HepG2 (cell line): ENCODE results near the gene SELENOS. TPM values are rescaled to one million over a fixed set of nuclear protein-coding genes. Genes with fewer than 3 reads are reported as not detected.
A peak's percentile ranks its signal among the peaks of the same experiment; 100 is the strongest.

Source experiments
- ATAC-seq: fragments of 200-7000 bp; cut with Tn5 transposase; 3 replicates; pipeline ENCODE4 v1.9.1; 2020; ENCODE audit warnings: mild to moderate bottlenecking, moderate library complexity
- BruUV-seq: library from RNA; stranded (reverse); fragments of 400-500 nt; replicated peaks from 2 replicates; lab custom pipeline; 2021; lab: Mats Ljungman, UMichigan
- CTCF ChIA-PET: fragments of 300-600 bp; formaldehyde crosslinking; extraction: SDS; loops from one replicate; lab custom pipeline; 2021; ENCODE audit warnings: low total read pairs, inconsistent platforms, low intra/inter-chr PET ratio; lab: Yijun Ruan, JAX
- POLR2A ChIA-PET: fragments of 350-600 bp; sonication (Branson Sonifier 250); formaldehyde crosslinking; loops from one replicate; lab custom pipeline; 2020; ENCODE audit warnings: antibody characterized with exemption, inconsistent platforms; lab: Yijun Ruan, JAX
- DNase-seq: peaks from one replicate; pipeline ENCODE4 v3.0.0-alpha.2; 2015; ENCODE audit warnings: low spot score
- FAIRE-seq: peaks from 3 replicates; lab custom pipeline; 2011; peaks lifted over from hg19 to GRCh38; lab: Jason Lieb, UNC
- H2AFZ ChIP-seq: one replicate; pipeline ENCODE4 v1.6.1; 2011; ENCODE audit warnings: low read length, inconsistent platforms
- H3K27ac ChIP-seq: fragments of 300-600 bp; 3 replicates; pipeline ENCODE4 v1.8.0; 2011; ENCODE audit warnings: mixed run types, mild to moderate bottlenecking, mixed read lengths, low read length, inconsistent platforms; ENCODE audit not compliant: insufficient read depth; ENCODE audit errors: extremely low read length
- H3K27me3 ChIP-seq, 2 experiments: fragments of 200-600 bp in 1 of 2; 2 replicates in 1 of 2; 3 replicates in 1 of 2; pipeline versions ENCODE4 v1.6.0 to v1.8.0; 2011; ENCODE audit warnings: low read length in 2 of 2, mild to moderate bottlenecking in 2 of 2, moderate library complexity in 2 of 2, inconsistent platforms in 1 of 2; ENCODE audit not compliant: insufficient read depth in 2 of 2, control insufficient read depth in 1 of 2
- H3K36me3 ChIP-seq, 2 experiments: fragments of 200-600 bp in 1 of 2; replicated peaks in 1 of 2; 2 replicates in 1 of 2; 3 replicates in 1 of 2; pipeline versions ENCODE4 v1.5.1 to v1.8.0; 2011; ENCODE audit warnings: low read length in 2 of 2, inconsistent platforms in 1 of 2; ENCODE audit not compliant: insufficient read depth in 2 of 2, control insufficient read depth in 1 of 2
- H3K4me1 ChIP-seq: 2 replicates; pipeline ENCODE4 v1.5.1; 2012; ENCODE audit warnings: low read length, inconsistent platforms; ENCODE audit not compliant: insufficient read depth
- H3K4me2 ChIP-seq: 2 replicates; pipeline ENCODE4 v1.6.0; 2011; ENCODE audit warnings: low read depth, low read length, inconsistent platforms
- H3K4me3 ChIP-seq, 3 experiments: fragments of 200-600 bp in 1 of 3; sonication (generic), shearing (Covaris generic) in 1 of 3; replicated peaks in 1 of 3; 2 replicates each; pipeline ENCODE4 v1.5.1; 2011 to 2016; ENCODE audit warnings: low read length in 3 of 3, inconsistent platforms in 2 of 3, low read depth in 2 of 3, mild to moderate bottlenecking in 2 of 3, control low read depth in 1 of 3, mixed read lengths in 1 of 3; ENCODE audit not compliant: insufficient read depth in 1 of 3
- H3K79me2 ChIP-seq: one replicate; pipeline ENCODE4 v1.6.1; 2011; ENCODE audit warnings: low read length, inconsistent platforms; ENCODE audit not compliant: insufficient read depth
- H3K9ac ChIP-seq: 2 replicates; pipeline ENCODE4 v1.6.0; 2011; ENCODE audit warnings: mild to moderate bottlenecking, low read depth, low read length, inconsistent platforms; ENCODE audit not compliant: insufficient read depth
- H3K9me3 ChIP-seq: 2 replicates; pipeline ENCODE4 v1.5.1; 2012; ENCODE audit warnings: mild to moderate bottlenecking, low read length
- H4K20me1 ChIP-seq: 2 replicates; pipeline ENCODE4 v1.6.0; 2011; ENCODE audit warnings: inconsistent platforms, mild to moderate bottlenecking, low read length, moderate library complexity; ENCODE audit not compliant: insufficient read depth
- ISL2 ChIP-seq: sonication (generic); formaldehyde crosslinking; IDR thresholded peaks from 2 replicates; pipeline ENCODE4 v1.5.0; 2020; ENCODE audit warnings: missing genetic modification reagents
- MIER3 ChIP-seq: IDR thresholded peaks from 2 replicates; pipeline ENCODE4 v1.6.1; 2016; ENCODE audit warnings: missing compliant biosample characterization, borderline replicate concordance
- POLR2A ChIP-seq, 2 experiments: IDR thresholded peaks; 2 replicates each; pipeline ENCODE4 v1.6.1; 2011; ENCODE audit warnings: low read depth in 2 of 2, low read length in 2 of 2, mild to moderate bottlenecking in 1 of 2, moderate library complexity in 1 of 2; ENCODE audit not compliant: insufficient read depth in 1 of 2
- RFX3 ChIP-seq: IDR thresholded peaks from 2 replicates; pipeline ENCODE4 v1.6.1; 2016; ENCODE audit warnings: missing biosample characterization, missing genetic modification reagents
- TOPORS ChIP-seq: sonication (generic); formaldehyde crosslinking; IDR thresholded peaks from 2 replicates; pipeline ENCODE4 v1.8.0; 2023; ENCODE audit warnings: mild to moderate bottlenecking, missing genetic modification reagents
- ZNF225 ChIP-seq: sonication (generic); formaldehyde crosslinking; IDR thresholded peaks from 2 replicates; pipeline ENCODE4 v1.4.0; 2020; ENCODE audit warnings: mild to moderate bottlenecking, missing genetic modification reagents
- ZNF7 ChIP-seq: IDR thresholded peaks from 2 replicates; pipeline ENCODE4 v1.6.1; 2016; ENCODE audit warnings: missing biosample characterization, missing genetic modification reagents
- WGBS: methylation state at CpG from one replicate; pipeline ENCODE4 v1.1.6; 2017; ENCODE audit warnings: low lambda C conversion rate; 5-methylcytosine and 5-hydroxymethylcytosine counted together
- in situ Hi-C: cut with HindIII; loops from 2 replicates; pipeline ENCODE4 v1.10.0; 2017; ENCODE audit warnings: low pct_unique_long_range_greater_than_20kb; ENCODE audit not compliant: extremely low pct_ligation_motif_present
- intact Hi-C: fragments of 100-400 bp; cut with micrococcal nuclease; formaldehyde crosslinking; loops from one replicate; pipeline ENCODE4 v1.10.0; 2022; ENCODE audit not compliant: unreplicated experiment
- polyA plus RNA-seq, 8 experiments: library from polyadenylated mRNA; depleted of rRNA in 3 of 8; stranded (reverse) in 7 of 8; unstranded in 1 of 8; fragments of >200 nt; fragmentation: Illumina TruSeq in 4 of 8; extraction: Trizol in 4 of 8; gene quantifications; 2 replicates each; pipeline versions ENCODE4 v1.2.1 to v1.2.3, GENCODE V29; 2011 to 2016; ENCODE audit warnings: low read depth in 4 of 8, missing spikeins in 1 of 8, mixed read lengths in 1 of 8; ENCODE audit not compliant: insufficient read depth in 1 of 8
- total RNA-seq, 5 experiments: library from RNA; depleted of rRNA; stranded (reverse); fragments of >200 nt; fragmentation: Illumina TruSeq; extraction: Trizol; gene quantifications; 2 replicates each; pipeline ENCODE4 v1.2.3, GENCODE V29; 2016; ENCODE audit warnings: low read depth in 1 of 5
- TF ChIP-seq, protein P1 (sequence below): sonication (generic); formaldehyde crosslinking; IDR thresholded peaks from 2 replicates; pipeline ENCODE4 v1.5.1; 2020; ENCODE audit warnings: mild to moderate bottlenecking, missing genetic modification reagents, moderate library complexity

SELENOS gene
- total and polyA plus RNA-seq, 2 of the 13 experiments (the other 11 are each of a cell fraction or from before 2014, with no cell fraction given) = 63.0 to 66.1 TPM

DNA sequence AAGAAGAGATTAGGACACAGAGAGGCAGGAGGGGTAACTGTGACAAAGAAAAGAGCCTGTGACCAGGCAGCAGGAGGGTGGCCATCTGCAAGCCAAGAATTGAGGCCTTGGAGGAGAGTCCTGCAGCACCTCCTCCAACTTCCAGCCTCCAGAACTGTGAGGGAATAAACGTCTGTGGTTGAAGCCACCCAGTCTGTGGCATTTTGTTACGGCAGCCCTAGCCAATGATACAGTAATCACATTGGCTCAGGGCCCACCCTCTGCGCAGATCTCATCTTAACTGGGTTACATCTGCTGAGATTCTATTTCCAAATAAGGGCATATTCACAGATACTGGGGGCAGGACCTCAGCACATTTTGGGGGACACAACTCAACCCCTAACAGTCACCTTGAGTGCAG lies 11.3 kb downstream of the SELENOS start:
- H3K27me3 ChIP-seq = peaks cover 0 to 7% of the 10 kb centered on the region in 2 experiments; a peak in 2 of 5 replicates
- no peak overlapping the region for H3K27ac ChIP-seq
- H2AFZ ChIP-seq = no peak overlapping the region
- FAIRE-seq = no peak
- intact Hi-C loops = no loop called here
- POLR2A ChIA-PET = no interaction called here
- peaks cover 0 to 7% of the 10 kb centered on the region in 2 experiments; a peak in 2 of 5 replicates for H3K36me3 ChIP-seq
- H3K4me2 ChIP-seq = no peak overlapping the region
- DNase-seq = no peak
- ATAC-seq = no peak
- no peaks in the 10 kb centered on the region for H3K9me3 ChIP-seq
- no peaks in the 10 kb centered on the region; the same call in 1 of the 2 replicates for H4K20me1 ChIP-seq
- in situ Hi-C loops = loop anchor here (25.0 kb wide), 2 partner anchors 354 to 604 kb away; partner anchors contain the start of gene LRRK1
- no peaks in the 10 kb centered on the region for H3K79me2 ChIP-seq
- no TSS peak for BruUV-seq
- no peak overlapping the region for H3K4me3 ChIP-seq
- TF ChIP-seq ZNF225 (CRISPR knock-in tag) (no peak), ZNF7 (CRISPR knock-in tag) (no peak), ISL2 (CRISPR knock-in tag) (no peak), POLR2A (IDR thresholded peaks at IDR 0.05; ENCODE audit: insufficient read depth in 1 of 2, low read depth in 2 of 2, low read length in 2 of 2) (0 out of 4 replicates have a peak, but pooled peaks of 1 of the 2 experiments have one; percentile 6), MIER3 (no peak), TOPORS (CRISPR knock-in tag) (no peak)
- WGBS = 50% methylated on average over 2 of the region's 3 CpGs
- CTCF ChIA-PET = no interaction called here
- H3K9ac ChIP-seq = no peak overlapping the region
- H3K4me1 ChIP-seq = no peaks in the 10 kb centered on the region

GRCh38 chr15:101264911-101265641 lies 12.2 kb downstream of the SELENOS start:
- Histone ChIP-seq H3K4me3 (no peak overlapping the region), H3K27ac (no peak overlapping the region), H3K79me2 (no peaks in the 10 kb centered on the region), H3K9me3 (no peaks in the 10 kb centered on the region), H3K27me3 (peaks cover 0 to 7% of the 10 kb centered on the region in 2 experiments; a peak in 3 of 5 replicates), H4K20me1 (no peaks in the 10 kb centered on the region), H3K9ac (no peak overlapping the region), H3K4me1 (no peaks in the 10 kb centered on the region), H3K4me2 (no peak overlapping the region), H3K36me3 (no peaks in the 10 kb centered on the region), H2AFZ (no peak overlapping the region)
- WGBS = 61% methylated on average over 13 of the region's 17 CpGs
- in situ Hi-C loops = loop anchor here (25.0 kb wide), 2 partner anchors 353 to 603 kb away; partner anchors contain the start of gene LRRK1
- no peak for DNase-seq
- no TSS peak for BruUV-seq
- peak; percentile 48 for ATAC-seq
- ChIA-PET POLR2A (no interaction called here), CTCF (no interaction called here)
- FAIRE-seq = no peak
- TF ChIP-seq, protein P1, sequence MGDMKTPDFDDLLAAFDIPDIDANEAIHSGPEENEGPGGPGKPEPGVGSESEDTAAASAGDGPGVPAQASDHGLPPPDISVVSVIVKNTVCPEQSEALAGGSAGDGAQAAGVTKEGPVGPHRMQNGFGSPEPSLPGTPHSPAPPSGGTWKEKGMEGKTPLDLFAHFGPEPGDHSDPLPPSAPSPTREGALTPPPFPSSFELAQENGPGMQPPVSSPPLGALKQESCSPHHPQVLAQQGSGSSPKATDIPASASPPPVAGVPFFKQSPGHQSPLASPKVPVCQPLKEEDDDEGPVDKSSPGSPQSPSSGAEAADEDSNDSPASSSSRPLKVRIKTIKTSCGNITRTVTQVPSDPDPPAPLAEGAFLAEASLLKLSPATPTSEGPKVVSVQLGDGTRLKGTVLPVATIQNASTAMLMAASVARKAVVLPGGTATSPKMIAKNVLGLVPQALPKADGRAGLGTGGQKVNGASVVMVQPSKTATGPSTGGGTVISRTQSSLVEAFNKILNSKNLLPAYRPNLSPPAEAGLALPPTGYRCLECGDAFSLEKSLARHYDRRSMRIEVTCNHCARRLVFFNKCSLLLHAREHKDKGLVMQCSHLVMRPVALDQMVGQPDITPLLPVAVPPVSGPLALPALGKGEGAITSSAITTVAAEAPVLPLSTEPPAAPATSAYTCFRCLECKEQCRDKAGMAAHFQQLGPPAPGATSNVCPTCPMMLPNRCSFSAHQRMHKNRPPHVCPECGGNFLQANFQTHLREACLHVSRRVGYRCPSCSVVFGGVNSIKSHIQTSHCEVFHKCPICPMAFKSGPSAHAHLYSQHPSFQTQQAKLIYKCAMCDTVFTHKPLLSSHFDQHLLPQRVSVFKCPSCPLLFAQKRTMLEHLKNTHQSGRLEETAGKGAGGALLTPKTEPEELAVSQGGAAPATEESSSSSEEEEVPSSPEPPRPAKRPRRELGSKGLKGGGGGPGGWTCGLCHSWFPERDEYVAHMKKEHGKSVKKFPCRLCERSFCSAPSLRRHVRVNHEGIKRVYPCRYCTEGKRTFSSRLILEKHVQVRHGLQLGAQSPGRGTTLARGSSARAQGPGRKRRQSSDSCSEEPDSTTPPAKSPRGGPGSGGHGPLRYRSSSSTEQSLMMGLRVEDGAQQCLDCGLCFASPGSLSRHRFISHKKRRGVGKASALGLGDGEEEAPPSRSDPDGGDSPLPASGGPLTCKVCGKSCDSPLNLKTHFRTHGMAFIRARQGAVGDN (CRISPR knock-in tag) = 0 out of 2 replicates have a peak, but pooled peaks have one; percentile 11
- no peak for TF ChIP-seq RFX3 (CRISPR knock-in tag)
- intact Hi-C loops = no loop called here
